ENCODE measurements around the gene RABEP2.

- TF ChIP-seq POLR2A (IDR thresholded peaks at IDR 0.05): no peak
- no peak for TF ChIP-seq CTCF (IDR thresholded peaks at IDR 0.05)
- no peak for TF ChIP-seq EP300 (IDR thresholded peaks at IDR 0.05)
- TF ChIP-seq POLR2AphosphoS5 (IDR thresholded peaks at IDR 0.05): no peak
Observed at GRCh38 chr16:28902909-28903308, 22.1 kb downstream of the RABEP2 start.

Data from gastroesophageal sphincter (tissue), 3 donors.